Panc1 (cell line): ENCODE results near the gene RABGAP1L. TPM values are rescaled to one million over a fixed set of nuclear protein-coding genes. Genes with fewer than 3 reads are reported as not detected.

ENCODE experiments used
- ATAC-seq: fragments of 200-7000 bp; cut with Tn5 transposase; 2 replicates; pipeline ENCODE4 v1.9.1; 2020; ENCODE audit warnings: mild to moderate bottlenecking, moderate library complexity
- BruUV-seq: library from RNA; stranded (reverse); fragments of 400-500 nt; replicated peaks from 2 replicates; lab custom pipeline; 2021; lab: Mats Ljungman, UMichigan
- CTCF ChIA-PET: fragments of 300-600 bp; sonication (Branson Sonifier 250); formaldehyde crosslinking; loops from one replicate; lab custom pipeline; 2022; ENCODE audit warnings: antibody characterized with exemption; lab: Charles Lee
- POLR2A ChIA-PET: fragments of 300-600 bp; sonication (Branson Sonifier 250); formaldehyde crosslinking; loops from one replicate; lab custom pipeline; 2022; ENCODE audit warnings: antibody characterized with exemption; lab: Charles Lee
- DNase-seq: peaks from one replicate; pipeline ENCODE4 v3.0.0-alpha.2; 2010; ENCODE audit warnings: low read depth, low spot score
- H3K27ac ChIP-seq: 2 replicates; pipeline ENCODE4 v1.5.1; 2011; ENCODE audit warnings: mild to moderate bottlenecking, low read length, inconsistent platforms
- H3K27me3 ChIP-seq: fragments of 200-500 bp; sonication (Bioruptor generic); 2 replicates; pipeline ENCODE4 v1.6.0; 2014; ENCODE audit warnings: low read length, inconsistent platforms; ENCODE audit not compliant: control insufficient read depth, insufficient read depth
- H3K36me3 ChIP-seq: fragments of 200-500 bp; sonication (Bioruptor generic); 2 replicates; pipeline ENCODE4 v1.5.1; 2014; ENCODE audit warnings: inconsistent platforms, mild to moderate bottlenecking, low read length, moderate library complexity; ENCODE audit not compliant: control insufficient read depth, insufficient read depth
- H3K4me1 ChIP-seq: 2 replicates; pipeline ENCODE4 v1.5.1; 2011; ENCODE audit warnings: inconsistent platforms, mild to moderate bottlenecking, low read length, moderate library complexity; ENCODE audit not compliant: control insufficient read depth, insufficient read depth
- H3K4me3 ChIP-seq, 2 experiments: 2 replicates each; pipeline ENCODE4 v1.5.1; 2011 to 2012; ENCODE audit warnings: low read depth in 2 of 2, low read length in 2 of 2, mild to moderate bottlenecking in 2 of 2, inconsistent platforms in 1 of 2, moderate library complexity in 1 of 2
- H3K9me3 ChIP-seq: fragments of 200-500 bp; sonication (Bioruptor generic); 2 replicates; pipeline ENCODE4 v1.5.1; 2014; ENCODE audit warnings: low read depth, mild to moderate bottlenecking, inconsistent platforms, low read length, moderate library complexity; ENCODE audit not compliant: control insufficient read depth, insufficient read depth
- POLR2AphosphoS5 ChIP-seq: IDR thresholded peaks from 2 replicates; pipeline ENCODE4 v1.6.1; 2012; ENCODE audit warnings: mild to moderate bottlenecking, low read depth, low read length, moderate library complexity
- SIN3A ChIP-seq: IDR thresholded peaks from 2 replicates; pipeline ENCODE4 v1.6.1; 2012; ENCODE audit warnings: low read depth, mild to moderate bottlenecking, low read length, moderate library complexity, borderline replicate concordance; ENCODE audit not compliant: insufficient read depth
- TCF7L2 ChIP-seq: IDR thresholded peaks from 2 replicates; pipeline ENCODE4 v1.6.1; 2011; ENCODE audit warnings: mild to moderate bottlenecking, low read depth, low read length, inconsistent platforms
- in situ Hi-C: cut with HindIII; loops from 2 replicates; pipeline ENCODE4 v1.10.0; 2016; ENCODE audit warnings: low sequenced_read_pairs, low pct_unique_long_range_greater_than_20kb
- intact Hi-C: fragments of 100-400 bp; cut with micrococcal nuclease; formaldehyde crosslinking; loops from one replicate; pipeline ENCODE4 v1.10.0; 2022; ENCODE audit not compliant: unreplicated experiment
- total RNA-seq: library from RNA; stranded (reverse); gene quantifications from one replicate; pipeline ENCODE4 v1.2.1, GENCODE V29; 2021; ENCODE audit not compliant: unreplicated experiment
- TF ChIP-seq, protein P1 (sequence below): fragments of 450-650 bp; IDR thresholded peaks from 2 replicates; pipeline ENCODE4 v1.5.1; 2017; ENCODE audit warnings: mild to moderate bottlenecking
- TF ChIP-seq, protein P2 (sequence below), 2 experiments: IDR thresholded peaks; 2 replicates each; pipeline ENCODE4 v1.6.1; 2011 to 2012; ENCODE audit warnings: low read depth in 2 of 2, control low read depth in 1 of 2, low read length in 1 of 2, mild to moderate bottlenecking in 1 of 2, moderate library complexity in 1 of 2; ENCODE audit not compliant: insufficient read depth in 1 of 2

The RABGAP1L gene
- total RNA-seq, 1 experiment from 2014 or later, result 37.0 TPM

DNA sequence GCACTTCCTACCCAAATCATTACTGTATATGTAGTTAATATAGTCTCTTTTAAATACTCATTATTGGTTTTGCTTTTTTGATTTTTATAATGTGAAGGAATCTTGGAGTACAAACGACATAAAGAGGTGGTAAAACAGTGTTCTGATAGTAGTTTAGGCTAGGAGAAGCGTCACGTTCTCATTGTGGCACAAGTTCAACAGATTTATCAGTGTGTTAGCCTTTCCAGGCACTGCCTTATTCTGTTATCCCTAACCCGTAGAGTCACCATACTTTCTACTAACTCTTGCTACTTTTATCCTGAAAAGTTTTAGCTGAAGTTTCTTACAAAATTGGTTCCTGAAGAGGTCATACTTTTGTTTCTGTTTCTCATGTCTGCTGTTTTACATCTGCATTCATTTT lies 665.8 kb downstream of the RABGAP1L start:
- Histone ChIP-seq H3K27me3 (no peaks in the 10 kb centered on the region), H3K9me3 (no peaks in the 10 kb centered on the region), H3K4me3 (no peak overlapping the region), H3K4me1 (no peaks in the 10 kb centered on the region), H3K36me3 (no peaks in the 10 kb centered on the region), H3K27ac (no peak overlapping the region)
- no TSS peak for BruUV-seq
- no peak for DNase-seq
- in situ Hi-C loops, result no loop called here
- TF ChIP-seq SIN3A, result no peak
- TF ChIP-seq, protein P1, sequence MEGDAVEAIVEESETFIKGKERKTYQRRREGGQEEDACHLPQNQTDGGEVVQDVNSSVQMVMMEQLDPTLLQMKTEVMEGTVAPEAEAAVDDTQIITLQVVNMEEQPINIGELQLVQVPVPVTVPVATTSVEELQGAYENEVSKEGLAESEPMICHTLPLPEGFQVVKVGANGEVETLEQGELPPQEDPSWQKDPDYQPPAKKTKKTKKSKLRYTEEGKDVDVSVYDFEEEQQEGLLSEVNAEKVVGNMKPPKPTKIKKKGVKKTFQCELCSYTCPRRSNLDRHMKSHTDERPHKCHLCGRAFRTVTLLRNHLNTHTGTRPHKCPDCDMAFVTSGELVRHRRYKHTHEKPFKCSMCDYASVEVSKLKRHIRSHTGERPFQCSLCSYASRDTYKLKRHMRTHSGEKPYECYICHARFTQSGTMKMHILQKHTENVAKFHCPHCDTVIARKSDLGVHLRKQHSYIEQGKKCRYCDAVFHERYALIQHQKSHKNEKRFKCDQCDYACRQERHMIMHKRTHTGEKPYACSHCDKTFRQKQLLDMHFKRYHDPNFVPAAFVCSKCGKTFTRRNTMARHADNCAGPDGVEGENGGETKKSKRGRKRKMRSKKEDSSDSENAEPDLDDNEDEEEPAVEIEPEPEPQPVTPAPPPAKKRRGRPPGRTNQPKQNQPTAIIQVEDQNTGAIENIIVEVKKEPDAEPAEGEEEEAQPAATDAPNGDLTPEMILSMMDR, result no peak
- TF ChIP-seq, protein P2, sequence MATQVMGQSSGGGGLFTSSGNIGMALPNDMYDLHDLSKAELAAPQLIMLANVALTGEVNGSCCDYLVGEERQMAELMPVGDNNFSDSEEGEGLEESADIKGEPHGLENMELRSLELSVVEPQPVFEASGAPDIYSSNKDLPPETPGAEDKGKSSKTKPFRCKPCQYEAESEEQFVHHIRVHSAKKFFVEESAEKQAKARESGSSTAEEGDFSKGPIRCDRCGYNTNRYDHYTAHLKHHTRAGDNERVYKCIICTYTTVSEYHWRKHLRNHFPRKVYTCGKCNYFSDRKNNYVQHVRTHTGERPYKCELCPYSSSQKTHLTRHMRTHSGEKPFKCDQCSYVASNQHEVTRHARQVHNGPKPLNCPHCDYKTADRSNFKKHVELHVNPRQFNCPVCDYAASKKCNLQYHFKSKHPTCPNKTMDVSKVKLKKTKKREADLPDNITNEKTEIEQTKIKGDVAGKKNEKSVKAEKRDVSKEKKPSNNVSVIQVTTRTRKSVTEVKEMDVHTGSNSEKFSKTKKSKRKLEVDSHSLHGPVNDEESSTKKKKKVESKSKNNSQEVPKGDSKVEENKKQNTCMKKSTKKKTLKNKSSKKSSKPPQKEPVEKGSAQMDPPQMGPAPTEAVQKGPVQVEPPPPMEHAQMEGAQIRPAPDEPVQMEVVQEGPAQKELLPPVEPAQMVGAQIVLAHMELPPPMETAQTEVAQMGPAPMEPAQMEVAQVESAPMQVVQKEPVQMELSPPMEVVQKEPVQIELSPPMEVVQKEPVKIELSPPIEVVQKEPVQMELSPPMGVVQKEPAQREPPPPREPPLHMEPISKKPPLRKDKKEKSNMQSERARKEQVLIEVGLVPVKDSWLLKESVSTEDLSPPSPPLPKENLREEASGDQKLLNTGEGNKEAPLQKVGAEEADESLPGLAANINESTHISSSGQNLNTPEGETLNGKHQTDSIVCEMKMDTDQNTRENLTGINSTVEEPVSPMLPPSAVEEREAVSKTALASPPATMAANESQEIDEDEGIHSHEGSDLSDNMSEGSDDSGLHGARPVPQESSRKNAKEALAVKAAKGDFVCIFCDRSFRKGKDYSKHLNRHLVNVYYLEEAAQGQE (IDR thresholded peaks at IDR 0.05; ENCODE audit: insufficient read depth in 1 of 2, low read depth in 2 of 2, low read length in 1 of 2), result no peak
- TF ChIP-seq POLR2AphosphoS5, result no peak
- no peak for TF ChIP-seq TCF7L2
- ATAC-seq, result no peak
- ChIA-PET CTCF (no interaction called here), POLR2A (no interaction called here)
- intact Hi-C loops, result no loop called here

DNA sequence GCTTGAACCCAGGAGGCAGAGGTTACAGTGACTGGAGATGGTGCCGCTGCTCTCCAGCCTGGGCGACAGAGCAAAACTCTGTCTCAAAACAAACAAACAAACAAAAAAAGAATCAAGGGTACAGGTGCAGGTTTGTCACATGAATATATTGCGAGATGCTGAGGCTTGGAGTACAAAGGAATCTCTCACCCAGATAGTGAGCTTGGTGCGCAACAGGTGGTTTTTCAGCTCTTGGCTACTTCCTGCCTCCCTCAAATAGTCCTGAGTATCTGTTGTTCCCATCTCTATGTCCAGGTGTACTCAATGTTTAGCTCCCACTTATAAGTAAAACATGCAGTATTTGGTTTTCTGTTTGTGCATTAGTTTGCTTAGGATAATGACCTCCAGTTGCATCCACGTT lies 666.5 kb downstream of the RABGAP1L start:
- no TSS peak for BruUV-seq
- ChIA-PET POLR2A (no interaction called here), CTCF (no interaction called here)
- in situ Hi-C loops, result no loop called here
- H3K27ac ChIP-seq, result no peak overlapping the region
- TF ChIP-seq SIN3A (no peak), POLR2AphosphoS5 (no peak), TCF7L2 (no peak)
- TF ChIP-seq, protein P1, result no peak
- TF ChIP-seq, protein P2 (IDR thresholded peaks at IDR 0.05; ENCODE audit: insufficient read depth in 1 of 2, low read depth in 2 of 2, low read length in 1 of 2), result no peak
- H3K36me3 ChIP-seq, result no peaks in the 10 kb centered on the region
- no peak for DNase-seq
- no peaks in the 10 kb centered on the region for H3K9me3 ChIP-seq
- no peak overlapping the region for H3K4me3 ChIP-seq
- ATAC-seq, result no peak
- no peaks in the 10 kb centered on the region for H3K27me3 ChIP-seq
- intact Hi-C loops, result no loop called here
- no peaks in the 10 kb centered on the region for H3K4me1 ChIP-seq
